Measurements from ENCODE around the gene GTF2F2. TPM values are rescaled to one million over a fixed set of nuclear protein-coding genes. Genes with fewer than 3 reads are reported as not detected.
"Not testable (repeated sequence)": the region's sequence is repeated elsewhere in the genome, so short reads cannot be mapped to it uniquely, and the experiment has no call there.

GTF2F2 gene
- total and polyA plus RNA-seq, 2 donors (not counting 3 experiments of a cell fraction or from before 2014, with no cell fraction given): 7.5 to 23.6 TPM

DNA sequence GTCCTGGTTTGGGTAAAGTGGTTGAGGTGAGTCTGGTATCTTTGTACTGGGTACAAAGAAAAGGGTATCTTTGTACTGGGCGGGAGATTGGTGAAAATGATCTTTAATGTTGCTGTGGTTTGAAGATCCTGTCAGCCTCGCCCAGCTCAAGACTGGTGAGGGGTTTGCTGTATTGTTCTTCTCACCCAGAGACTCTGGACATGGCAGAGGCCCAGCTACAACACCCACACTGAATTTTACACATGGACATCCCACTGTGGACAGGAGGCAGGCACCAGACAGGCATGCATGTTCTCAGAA, 177.8 kb downstream of the GTF2F2 start:
- Histone ChIP-seq H3K27ac (ENCODE audit: insufficient read depth, low read depth, low read length) (no peak overlapping the region), H3K36me3 (ENCODE audit: control insufficient read depth in 2 of 2, extremely low read depth in 1 of 2, insufficient read depth in 2 of 2, low read length in 2 of 2) (no peaks in the 10 kb centered on the region), H2AFZ (ENCODE audit: low read depth, low read length) (no peak overlapping the region), H3K4me2 (ENCODE audit: insufficient read depth, low read length) (no peak overlapping the region), H3K9me1 (replicated peaks; ENCODE audit: control insufficient read depth, extremely low read depth, insufficient read depth, low read length) (no peaks in the 10 kb centered on the region), H3K9ac (replicated peaks; ENCODE audit: extremely low read depth, insufficient read depth, low read length) (no peak overlapping the region), H3K27me3 (ENCODE audit: control insufficient read depth in 2 of 2, insufficient read depth in 2 of 2, low read length in 2 of 2) (peaks cover 0 to 5% of the 10 kb centered on the region in 2 experiments), H3K79me2 (ENCODE audit: control insufficient read depth, insufficient read depth, low read length) (no peaks in the 10 kb centered on the region), H3K9me3 (replicated peaks; ENCODE audit: control insufficient read depth, insufficient read depth, low read length) (no peaks in the 10 kb centered on the region), H3K4me3 (replicated peaks in 1 of 3; ENCODE audit: insufficient read depth in 1 of 3, low read depth in 1 of 3, low read length in 3 of 3) (no peak overlapping the region), H4K20me1 (replicated peaks; ENCODE audit: control insufficient read depth, extremely low read depth, insufficient read depth, low read length) (no peaks in the 10 kb centered on the region), H3K4me1 (ENCODE audit: control insufficient read depth, extremely low read depth, insufficient read depth, low read length) (peaks cover 11% of the 10 kb centered on the region)
- BruUV-seq (replicated peaks): no TSS peak
- FAIRE-seq: no peak
- POLR2A ChIA-PET: no interaction called here
- CTCF ChIA-PET: interaction anchor here (1.1 to 2.9 kb wide), 6 partner anchors 8 to 254 kb away, joined by 3 to 12 read pairs (median 4); no protein-coding TSS in a partner anchor
- TF ChIP-seq MYC (IDR thresholded peaks at IDR 0.05; ENCODE audit: low read depth, low read length) (no peak), FOS (IDR thresholded peaks at IDR 0.05; ENCODE audit: borderline replicate concordance, insufficient read depth, low read length) (no peak), EZH2 (IDR thresholded peaks at IDR 0.05; ENCODE audit: borderline replicate concordance, low read depth, low read length, severe bottlenecking) (no peak), POLR2A (IDR thresholded peaks at IDR 0.05; ENCODE audit: low read depth, low read length) (no peak), GATA2 (IDR thresholded peaks at IDR 0.05; ENCODE audit: insufficient read depth, insufficient read length, low read depth, low read length) (no peak), JUN (IDR thresholded peaks at IDR 0.05; ENCODE audit: borderline replicate concordance, insufficient read depth, insufficient read length, low read depth) (no peak), POLR2AphosphoS5 (IDR thresholded peaks at IDR 0.05; ENCODE audit: insufficient read depth, low read depth, low read length) (no peak)
- TF ChIP-seq, protein P1, sequence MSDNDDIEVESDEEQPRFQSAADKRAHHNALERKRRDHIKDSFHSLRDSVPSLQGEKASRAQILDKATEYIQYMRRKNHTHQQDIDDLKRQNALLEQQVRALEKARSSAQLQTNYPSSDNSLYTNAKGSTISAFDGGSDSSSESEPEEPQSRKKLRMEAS (IDR thresholded peaks at IDR 0.05; ENCODE audit: insufficient read depth, insufficient read length): no peak
- TF ChIP-seq, protein P2, sequence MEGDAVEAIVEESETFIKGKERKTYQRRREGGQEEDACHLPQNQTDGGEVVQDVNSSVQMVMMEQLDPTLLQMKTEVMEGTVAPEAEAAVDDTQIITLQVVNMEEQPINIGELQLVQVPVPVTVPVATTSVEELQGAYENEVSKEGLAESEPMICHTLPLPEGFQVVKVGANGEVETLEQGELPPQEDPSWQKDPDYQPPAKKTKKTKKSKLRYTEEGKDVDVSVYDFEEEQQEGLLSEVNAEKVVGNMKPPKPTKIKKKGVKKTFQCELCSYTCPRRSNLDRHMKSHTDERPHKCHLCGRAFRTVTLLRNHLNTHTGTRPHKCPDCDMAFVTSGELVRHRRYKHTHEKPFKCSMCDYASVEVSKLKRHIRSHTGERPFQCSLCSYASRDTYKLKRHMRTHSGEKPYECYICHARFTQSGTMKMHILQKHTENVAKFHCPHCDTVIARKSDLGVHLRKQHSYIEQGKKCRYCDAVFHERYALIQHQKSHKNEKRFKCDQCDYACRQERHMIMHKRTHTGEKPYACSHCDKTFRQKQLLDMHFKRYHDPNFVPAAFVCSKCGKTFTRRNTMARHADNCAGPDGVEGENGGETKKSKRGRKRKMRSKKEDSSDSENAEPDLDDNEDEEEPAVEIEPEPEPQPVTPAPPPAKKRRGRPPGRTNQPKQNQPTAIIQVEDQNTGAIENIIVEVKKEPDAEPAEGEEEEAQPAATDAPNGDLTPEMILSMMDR (IDR thresholded peaks at IDR 0.05; ENCODE audit: extremely low read depth in 1 of 2, insufficient read depth in 1 of 2, low read depth in 1 of 2, low read length in 2 of 2): no peak
- DNase-seq (ENCODE audit: low read depth, low spot score): no peak
- intact Hi-C loops (cut with micrococcal nuclease) (no loop called here), dilution Hi-C loops (cut with MboI; ENCODE audit: extremely low pct_ligation_motif_present, low sequenced_read_pairs) (no loop called here)

DNA sequence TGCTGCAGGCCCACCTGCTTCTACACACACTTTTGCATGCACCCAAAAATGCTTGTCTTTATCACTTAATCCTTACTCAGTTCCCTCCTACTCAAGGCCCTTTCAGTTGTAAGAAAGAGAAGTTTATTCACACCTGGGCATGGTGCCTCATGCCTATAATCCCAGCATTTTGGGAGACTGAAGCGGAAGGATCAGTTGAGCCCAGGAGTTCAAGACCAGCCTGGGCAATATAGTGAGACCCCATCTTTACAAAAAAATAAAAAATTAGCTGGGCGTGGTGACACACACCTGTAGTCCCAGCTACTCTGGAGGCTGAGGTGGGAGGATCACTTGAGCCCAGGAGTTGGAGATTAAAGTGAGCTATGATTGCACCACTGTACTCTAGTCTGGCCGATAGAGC, 178.2 kb downstream of the GTF2F2 start:
- H3K9me3 ChIP-seq (replicated peaks; ENCODE audit: control insufficient read depth, insufficient read depth, low read length); H3K79me2 ChIP-seq (ENCODE audit: control insufficient read depth, insufficient read depth, low read length); H3K9ac ChIP-seq (replicated peaks; ENCODE audit: extremely low read depth, insufficient read depth, low read length); dilution Hi-C loops (cut with MboI; ENCODE audit: extremely low pct_ligation_motif_present, low sequenced_read_pairs); H3K27me3 ChIP-seq (ENCODE audit: control insufficient read depth in 2 of 2, insufficient read depth in 2 of 2, low read length in 2 of 2); H3K9me1 ChIP-seq (replicated peaks; ENCODE audit: control insufficient read depth, extremely low read depth, insufficient read depth, low read length); H3K36me3 ChIP-seq (ENCODE audit: control insufficient read depth in 2 of 2, extremely low read depth in 1 of 2, insufficient read depth in 2 of 2, low read length in 2 of 2); H2AFZ ChIP-seq (ENCODE audit: low read depth, low read length); FAIRE-seq; DNase-seq (ENCODE audit: low read depth, low spot score); BruUV-seq (replicated peaks); H3K4me3 ChIP-seq (replicated peaks in 1 of 3; ENCODE audit: insufficient read depth in 1 of 3, low read depth in 1 of 3, low read length in 3 of 3); H3K27ac ChIP-seq (ENCODE audit: insufficient read depth, low read depth, low read length); H4K20me1 ChIP-seq (replicated peaks; ENCODE audit: control insufficient read depth, extremely low read depth, insufficient read depth, low read length); intact Hi-C loops (cut with micrococcal nuclease); H3K4me2 ChIP-seq (ENCODE audit: insufficient read depth, low read length); POLR2A ChIA-PET: not testable (repeated sequence)
- H3K4me1 ChIP-seq (ENCODE audit: control insufficient read depth, extremely low read depth, insufficient read depth, low read length): peaks cover 11% of the 10 kb centered on the region
- CTCF ChIA-PET: interaction anchor here (1.1 to 2.9 kb wide), 7 partner anchors 7 to 252 kb away, joined by 3 to 12 read pairs (median 5); no protein-coding TSS in a partner anchor
